SU-DHL-6 (cell line): ENCODE measurements around the gene CYB561D1.

ENCODE experiments used
- H2AFZ ChIP-seq: fragments of 200-600 bp; sonication (generic); 2 replicates; pipeline ENCODE4 v1.6.1; 2014; ENCODE audit warnings: low read depth, mild to moderate bottlenecking, moderate library complexity, mixed read lengths, antibody characterized with exemption, low read length; ENCODE audit not compliant: severe bottlenecking
- H3F3A ChIP-seq: fragments of 200-600 bp; shearing (Covaris generic); 2 replicates; pipeline ENCODE4 v1.6.0; 2016; ENCODE audit warnings: antibody characterized with exemption, mild to moderate bottlenecking; ENCODE audit not compliant: insufficient read depth
- H3K27ac ChIP-seq: fragments of 200-600 bp; sonication (generic); 2 replicates; pipeline ENCODE4 v1.5.1; 2016; ENCODE audit warnings: low read depth, mild to moderate bottlenecking, low read length, moderate library complexity, mixed read lengths
- H3K27me3 ChIP-seq: fragments of 200-600 bp; sonication (generic), shearing (Covaris generic); 2 replicates; pipeline ENCODE4 v1.6.0; 2014; ENCODE audit warnings: mild to moderate bottlenecking, low read length
- H3K36me3 ChIP-seq: fragments of 200-600 bp; sonication (generic); 2 replicates; pipeline ENCODE4 v1.6.1; 2014; ENCODE audit warnings: mild to moderate bottlenecking, low read length, mixed read lengths
- H3K4me2 ChIP-seq: fragments of 300-600, 200-600 bp; shearing (Covaris generic), sonication (generic); 2 replicates; pipeline ENCODE4 v1.6.0; 2014; ENCODE audit warnings: low read length, low read depth, mild to moderate bottlenecking; ENCODE audit not compliant: poor library complexity, severe bottlenecking
- H3K4me3 ChIP-seq: fragments of 200-600 bp; sonication (generic); 2 replicates; pipeline ENCODE4 v1.5.1; 2014; ENCODE audit warnings: antibody characterized with exemption, low read length, mild to moderate bottlenecking, mixed read lengths; ENCODE audit not compliant: insufficient read depth, poor library complexity, severe bottlenecking
- H3K79me2 ChIP-seq: fragments of 200-600 bp; sonication (generic); 2 replicates; pipeline ENCODE4 v1.6.1; 2014; ENCODE audit warnings: mild to moderate bottlenecking, low read length, moderate library complexity; ENCODE audit not compliant: insufficient read depth
- H3K9ac ChIP-seq: fragments of 200-600 bp; sonication (generic); 2 replicates; pipeline ENCODE4 v1.7.0; 2014; ENCODE audit warnings: mild to moderate bottlenecking, low read length
- H3K9me2 ChIP-seq: fragments of 200-600 bp; sonication (generic); replicated peaks from 2 replicates; pipeline ENCODE4 v1.6.1; 2014; ENCODE audit warnings: low read length; ENCODE audit not compliant: insufficient read depth
- H3K9me3 ChIP-seq: fragments of 200-600 bp; sonication (generic); 2 replicates; pipeline ENCODE4 v1.6.1; 2014; ENCODE audit warnings: low read length, mixed read lengths; ENCODE audit not compliant: insufficient read depth
- H4K20me1 ChIP-seq: fragments of 200-600 bp; sonication (generic); 2 replicates; pipeline ENCODE4 v1.6.1; 2014; ENCODE audit warnings: low read depth, mild to moderate bottlenecking, antibody characterized with exemption, low read length, moderate library complexity, mixed read lengths
- EZH2phosphoT487 ChIP-seq: fragments of 200-600 bp; sonication (generic), shearing (Covaris generic); conservative IDR thresholded peaks from 2 replicates; pipeline ENCODE4 v1.6.1; 2018; ENCODE audit warnings: mild to moderate bottlenecking, antibody characterized with exemption, low read length, moderate library complexity, mixed read lengths
- TF ChIP-seq, protein P1 (sequence below): fragments of 200-600 bp; sonication (generic); IDR thresholded peaks from one replicate; pipeline ENCODE4 v1.5.1; 2017; ENCODE audit warnings: antibody characterized with exemption, mild to moderate bottlenecking, low read length, moderate library complexity; ENCODE audit not compliant: insufficient read depth, poor library complexity, severe bottlenecking

The CYB561D1 gene

DNA sequence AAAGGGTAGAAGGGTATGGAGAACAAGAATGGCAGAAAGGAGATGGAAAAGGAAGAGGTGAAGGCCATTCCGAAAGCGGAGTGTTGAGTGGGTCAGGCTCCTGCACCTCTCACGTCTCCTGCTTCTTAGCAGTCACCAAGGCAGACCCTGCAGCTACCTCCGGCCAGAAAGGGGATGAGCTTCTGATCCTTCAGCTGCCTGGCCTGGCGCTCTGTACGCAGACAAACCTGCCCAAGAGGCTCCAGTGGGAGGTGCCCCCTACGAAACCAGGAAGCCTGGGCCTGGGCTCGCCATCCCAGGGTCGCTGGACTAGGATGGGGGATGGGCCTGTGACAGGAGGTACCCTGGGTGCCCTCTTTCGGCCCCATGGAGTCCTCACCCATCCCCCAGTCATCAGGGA is 48.8 kb downstream of the CYB561D1 start:
- H3K9me3 ChIP-seq = no peaks in the 10 kb centered on the region
- H3K9ac ChIP-seq = no peak overlapping the region
- H3K79me2 ChIP-seq = peaks cover 1% of the 10 kb centered on the region; the same call in 1 of the 2 replicates
- H3K27me3 ChIP-seq = no peaks in the 10 kb centered on the region
- H3K9me2 ChIP-seq = no peaks in the 10 kb centered on the region
- H3K27ac ChIP-seq = no peak overlapping the region
- H3K4me3 ChIP-seq = no peak overlapping the region
- no peak overlapping the region for H3K4me2 ChIP-seq
- no peaks in the 10 kb centered on the region for H4K20me1 ChIP-seq
- TF ChIP-seq EZH2phosphoT487 = no peak
- TF ChIP-seq, protein P1, sequence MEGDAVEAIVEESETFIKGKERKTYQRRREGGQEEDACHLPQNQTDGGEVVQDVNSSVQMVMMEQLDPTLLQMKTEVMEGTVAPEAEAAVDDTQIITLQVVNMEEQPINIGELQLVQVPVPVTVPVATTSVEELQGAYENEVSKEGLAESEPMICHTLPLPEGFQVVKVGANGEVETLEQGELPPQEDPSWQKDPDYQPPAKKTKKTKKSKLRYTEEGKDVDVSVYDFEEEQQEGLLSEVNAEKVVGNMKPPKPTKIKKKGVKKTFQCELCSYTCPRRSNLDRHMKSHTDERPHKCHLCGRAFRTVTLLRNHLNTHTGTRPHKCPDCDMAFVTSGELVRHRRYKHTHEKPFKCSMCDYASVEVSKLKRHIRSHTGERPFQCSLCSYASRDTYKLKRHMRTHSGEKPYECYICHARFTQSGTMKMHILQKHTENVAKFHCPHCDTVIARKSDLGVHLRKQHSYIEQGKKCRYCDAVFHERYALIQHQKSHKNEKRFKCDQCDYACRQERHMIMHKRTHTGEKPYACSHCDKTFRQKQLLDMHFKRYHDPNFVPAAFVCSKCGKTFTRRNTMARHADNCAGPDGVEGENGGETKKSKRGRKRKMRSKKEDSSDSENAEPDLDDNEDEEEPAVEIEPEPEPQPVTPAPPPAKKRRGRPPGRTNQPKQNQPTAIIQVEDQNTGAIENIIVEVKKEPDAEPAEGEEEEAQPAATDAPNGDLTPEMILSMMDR = no peak
- H3F3A ChIP-seq = peaks cover 6% of the 10 kb centered on the region; the same call in 1 of the 2 replicates
- H3K36me3 ChIP-seq = no peaks in the 10 kb centered on the region
- no peak overlapping the region for H2AFZ ChIP-seq

DNA sequence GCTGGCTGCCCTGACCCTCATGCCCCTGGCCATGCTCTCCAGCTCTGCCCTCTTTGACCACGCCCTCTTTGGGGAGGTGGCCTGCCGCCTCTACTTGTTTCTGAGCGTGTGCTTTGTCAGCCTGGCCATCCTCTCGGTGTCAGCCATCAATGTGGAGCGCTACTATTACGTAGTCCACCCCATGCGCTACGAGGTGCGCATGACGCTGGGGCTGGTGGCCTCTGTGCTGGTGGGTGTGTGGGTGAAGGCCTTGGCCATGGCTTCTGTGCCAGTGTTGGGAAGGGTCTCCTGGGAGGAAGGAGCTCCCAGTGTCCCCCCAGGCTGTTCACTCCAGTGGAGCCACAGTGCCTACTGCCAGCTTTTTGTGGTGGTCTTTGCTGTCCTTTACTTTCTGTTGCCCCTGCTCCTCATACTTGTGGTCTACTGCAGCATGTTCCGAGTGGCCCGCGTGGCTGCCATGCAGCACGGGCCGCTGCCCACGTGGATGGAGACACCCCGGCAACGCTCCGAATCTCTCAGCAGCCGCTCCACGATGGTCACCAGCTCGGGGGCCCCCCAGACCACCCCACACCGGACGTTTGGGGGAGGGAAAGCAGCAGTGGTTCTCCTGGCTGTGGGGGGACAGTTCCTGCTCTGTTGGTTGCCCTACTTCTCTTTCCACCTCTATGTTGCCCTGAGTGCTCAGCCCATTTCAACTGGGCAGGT is 49.5 kb downstream of the CYB561D1 start:
- no peaks in the 10 kb centered on the region for H3K9me2 ChIP-seq
- no peaks in the 10 kb centered on the region for H3K36me3 ChIP-seq
- H3F3A ChIP-seq = peaks cover 7% of the 10 kb centered on the region; the same call in 1 of the 2 replicates
- H4K20me1 ChIP-seq = no peaks in the 10 kb centered on the region
- H2AFZ ChIP-seq = no peak overlapping the region
- H3K9me3 ChIP-seq = no peaks in the 10 kb centered on the region
- no peak overlapping the region for H3K9ac ChIP-seq
- peaks cover 3% of the 10 kb centered on the region; the same call in 1 of the 2 replicates for H3K79me2 ChIP-seq
- no peak overlapping the region for H3K4me3 ChIP-seq
- H3K4me2 ChIP-seq = no peak overlapping the region
- no peaks in the 10 kb centered on the region for H3K27me3 ChIP-seq
- no peak overlapping the region for H3K27ac ChIP-seq
- TF ChIP-seq, protein P1 = no peak
- no peak for TF ChIP-seq EZH2phosphoT487

DNA sequence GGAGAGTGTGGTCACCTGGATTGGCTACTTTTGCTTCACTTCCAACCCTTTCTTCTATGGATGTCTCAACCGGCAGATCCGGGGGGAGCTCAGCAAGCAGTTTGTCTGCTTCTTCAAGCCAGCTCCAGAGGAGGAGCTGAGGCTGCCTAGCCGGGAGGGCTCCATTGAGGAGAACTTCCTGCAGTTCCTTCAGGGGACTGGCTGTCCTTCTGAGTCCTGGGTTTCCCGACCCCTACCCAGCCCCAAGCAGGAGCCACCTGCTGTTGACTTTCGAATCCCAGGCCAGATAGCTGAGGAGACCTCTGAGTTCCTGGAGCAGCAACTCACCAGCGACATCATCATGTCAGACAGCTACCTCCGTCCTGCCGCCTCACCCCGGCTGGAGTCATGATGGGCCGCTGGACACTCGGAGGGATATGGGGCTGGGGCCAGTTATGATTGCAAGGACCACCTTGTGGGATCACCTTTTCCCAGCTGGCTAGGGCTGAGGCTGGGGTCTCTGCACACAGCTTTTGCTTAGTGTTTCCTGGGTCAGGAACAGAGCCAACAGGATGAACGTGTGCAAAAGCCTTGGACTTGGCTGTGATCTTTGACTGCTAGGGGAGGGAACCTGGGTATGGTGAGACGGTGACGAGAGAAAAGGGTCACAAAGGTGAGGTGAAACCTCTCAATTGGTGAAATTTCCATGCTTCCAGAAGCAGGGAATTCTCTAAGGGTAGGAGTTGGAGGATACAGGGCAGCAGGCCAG is 50.3 kb downstream of the CYB561D1 start:
- no peak overlapping the region for H2AFZ ChIP-seq
- no peak overlapping the region for H3K4me3 ChIP-seq
- H3K9me3 ChIP-seq = no peaks in the 10 kb centered on the region
- H3K4me2 ChIP-seq = no peak overlapping the region
- H3K36me3 ChIP-seq = no peaks in the 10 kb centered on the region
- no peaks in the 10 kb centered on the region for H4K20me1 ChIP-seq
- TF ChIP-seq, protein P1 = no peak
- no peak for TF ChIP-seq EZH2phosphoT487
- H3F3A ChIP-seq = peaks cover 7% of the 10 kb centered on the region; the same call in 1 of the 2 replicates
- H3K27ac ChIP-seq = no peak overlapping the region
- H3K9me2 ChIP-seq = no peaks in the 10 kb centered on the region
- peaks cover 11% of the 10 kb centered on the region for H3K79me2 ChIP-seq
- no peak overlapping the region for H3K9ac ChIP-seq
- H3K27me3 ChIP-seq = no peaks in the 10 kb centered on the region
